Lower lobe of right lung (tissue), 2 donors: ENCODE data around the gene MUC5AC. TPM values are rescaled to one million over a fixed set of nuclear protein-coding genes. Genes with fewer than 3 reads are reported as not detected.
A peak's percentile ranks its signal among the peaks of the same experiment; 100 is the strongest.

Experiments
- ATAC-seq, 2 donors: fragments of 200-7000 bp; cut with Tn5 transposase; one replicate each; pipeline ENCODE4 v1.9.1; 2020 to 2022; ENCODE audit warnings: mild to moderate bottlenecking in 2 of 2, moderate library complexity in 2 of 2
- DNase-seq: peaks from one replicate; pipeline ENCODE4 v3.0.0-alpha.2; 2020
- H3K27ac ChIP-seq: fragments of 200-600 bp; one replicate; pipeline ENCODE4 v1.8.0; 2022
- H3K27me3 ChIP-seq: fragments of 200-600 bp; one replicate; pipeline ENCODE4 v1.8.0; 2022; ENCODE audit warnings: low read depth
- H3K36me3 ChIP-seq: fragments of 200-600 bp; one replicate; pipeline ENCODE4 v1.8.0; 2022; ENCODE audit warnings: mild to moderate bottlenecking
- H3K4me1 ChIP-seq: fragments of 200-600 bp; one replicate; pipeline ENCODE4 v1.8.0; 2022
- H3K4me3 ChIP-seq: fragments of 200-600 bp; one replicate; pipeline ENCODE4 v1.8.0; 2022; ENCODE audit warnings: mild to moderate bottlenecking
- H3K9me3 ChIP-seq: fragments of 200-600 bp; one replicate; pipeline ENCODE4 v1.8.0; 2022
- CTCF ChIP-seq: fragments of 200-600 bp; IDR thresholded peaks from one replicate; pipeline ENCODE4 v1.8.0; 2022; ENCODE audit warnings: antibody characterized with exemption, mild to moderate bottlenecking
- intact Hi-C: fragments of 100-400 bp; cut with DNase I; formaldehyde crosslinking; loops from one replicate; pipeline ENCODE4 v1.11.0; 2022
- total RNA-seq: library from RNA; stranded (reverse); fragmentation: NEBNext Ultra II Directional; extraction: Animal tissue kit (Norgen Biotek cat#: 25700); gene quantifications from one replicate; pipeline ENCODE4 v1.2.1, GENCODE V29; 2021
- donor health status: DM: no; HTN: yes; CAD: no; lungs with severe emphysema.

MUC5AC gene
- total RNA-seq, 1 donor from 2014 or later: 0.35 TPM

GRCh38 chr11:1219834-1220815, 62.4 kb downstream of the MUC5AC start:
- Histone ChIP-seq H3K27me3 (peaks cover 60% of the 10 kb centered on the region), H3K4me1 (no peaks in the 10 kb centered on the region), H3K27ac (no peak overlapping the region), H3K9me3 (no peaks in the 10 kb centered on the region), H3K36me3 (no peaks in the 10 kb centered on the region), H3K4me3 (no peak overlapping the region)
- ATAC-seq (peak; percentile 42 to 70), DNase-seq (peak; percentile 50)
- TF ChIP-seq CTCF: no peak
- intact Hi-C loops: no loop called here

GRCh38 chr11:1220941-1221721, 63.4 kb downstream of the MUC5AC start:
- TF ChIP-seq CTCF: no peak
- H3K27ac ChIP-seq: no peak overlapping the region
- H3K36me3 ChIP-seq: no peaks in the 10 kb centered on the region
- H3K4me1 ChIP-seq: no peaks in the 10 kb centered on the region
- peaks cover 67% of the 10 kb centered on the region for H3K27me3 ChIP-seq
- no peak for ATAC-seq
- H3K9me3 ChIP-seq: no peaks in the 10 kb centered on the region
- H3K4me3 ChIP-seq: no peak overlapping the region
- peak; percentile 29 for DNase-seq
- intact Hi-C loops: no loop called here

- H3K27ac ChIP-seq: no peak overlapping the region
- DNase-seq (peak; percentile 38), ATAC-seq (no peak)
- peaks cover 69% of the 10 kb centered on the region for H3K27me3 ChIP-seq
- intact Hi-C loops: no loop called here
- H3K4me3 ChIP-seq: no peak overlapping the region
- no peak for TF ChIP-seq CTCF
- no peaks in the 10 kb centered on the region for H3K36me3 ChIP-seq
- H3K9me3 ChIP-seq: no peaks in the 10 kb centered on the region
- H3K4me1 ChIP-seq: no peaks in the 10 kb centered on the region
These were observed 64.1 kb downstream of the MUC5AC start for GRCh38 chr11:1221848-1222311.

GRCh38 chr11:1222491-1223345, 65.0 kb downstream of the MUC5AC start, which contains the start of gene MUC5B:
MUC5B (plus strand) TSS chr11:1223066; CDS start chr11:1223124, 58 bp downstream.
- no peaks in the 10 kb centered on the region for H3K4me1 ChIP-seq
- peak in 1 of 2 donors; percentile 34 for ATAC-seq
- peaks cover 69% of the 10 kb centered on the region for H3K27me3 ChIP-seq
- no peak within 1 kb of the TSS for H3K27ac ChIP-seq
- no peak within 1 kb of the TSS for H3K4me3 ChIP-seq
- TF ChIP-seq CTCF: no peak
- no peaks in the 10 kb centered on the region for H3K9me3 ChIP-seq
- intact Hi-C loops: no loop called here
- H3K36me3 ChIP-seq: no peaks in the 10 kb centered on the region
- DNase-seq: peak; percentile 50
